Activated T-cell treated with anti-CD3 and anti-CD28 coated beads for 48 hours (primary cell): Measurements from ENCODE around the gene EIF2S2.

Experiments
- DNase-seq: peaks from one replicate; pipeline ENCODE4 v3.0.0-alpha.2; 2020; ENCODE audit warnings: low read depth

The EIF2S2 gene

DNA sequence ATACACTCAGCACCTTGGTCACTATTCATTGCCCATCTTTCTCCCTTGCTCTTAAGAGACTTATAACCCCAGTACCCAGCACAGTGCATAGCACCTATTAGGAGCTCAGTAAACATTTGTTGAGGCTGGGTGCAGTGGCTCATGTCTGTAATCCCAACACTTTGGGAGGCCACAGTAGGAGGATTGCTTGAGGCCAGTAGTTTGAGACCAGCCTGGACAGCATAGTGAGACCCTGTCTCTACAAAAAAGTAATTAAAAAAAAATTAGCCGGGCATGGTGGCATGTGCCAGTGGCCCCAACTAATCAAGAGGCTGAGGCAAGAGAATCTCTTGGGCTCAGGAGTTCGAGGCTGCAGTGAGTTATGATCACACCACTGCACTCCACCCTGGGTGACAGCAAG lies 8.2 kb upstream of the EIF2S2 start:
- DNase-seq, result no peak

- no peak for DNase-seq
Observed at GRCh38 chr20:34115232-34115631, 3.2 kb upstream of the EIF2S2 start.

- no peak for DNase-seq
Observed at GRCh38 chr20:34114809-34115208, 2.8 kb upstream of the EIF2S2 start.

DNA sequence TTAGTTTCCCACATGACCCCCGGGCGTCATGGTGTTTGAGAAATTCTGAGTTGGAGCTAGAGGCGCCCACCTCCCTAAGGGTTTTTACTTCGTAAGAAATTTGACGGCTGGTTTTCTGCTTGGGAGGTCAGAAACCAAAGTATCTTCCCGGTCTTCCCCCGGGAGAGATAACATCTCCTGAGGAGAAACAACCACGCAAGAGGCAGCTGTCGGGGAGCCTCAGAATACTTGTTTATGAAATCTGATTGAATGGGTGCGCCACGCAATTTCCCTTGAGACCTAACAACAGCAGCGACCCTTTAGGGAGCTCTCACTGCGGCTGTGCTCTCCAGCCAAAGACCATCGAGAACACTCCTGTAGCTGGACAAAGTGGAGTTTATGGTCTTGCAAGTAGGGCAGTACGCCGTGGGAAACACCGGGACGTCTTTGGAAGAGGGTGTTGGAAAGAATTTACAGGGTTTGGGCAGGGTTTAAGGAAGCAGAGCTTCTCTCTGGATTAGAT lies 608 bp upstream of the EIF2S2 start:
- no peak for DNase-seq

GRCh38 chr20:34110745-34111641 lies 1.1 kb downstream of the EIF2S2 start:
- DNase-seq, result no peak

DNA sequence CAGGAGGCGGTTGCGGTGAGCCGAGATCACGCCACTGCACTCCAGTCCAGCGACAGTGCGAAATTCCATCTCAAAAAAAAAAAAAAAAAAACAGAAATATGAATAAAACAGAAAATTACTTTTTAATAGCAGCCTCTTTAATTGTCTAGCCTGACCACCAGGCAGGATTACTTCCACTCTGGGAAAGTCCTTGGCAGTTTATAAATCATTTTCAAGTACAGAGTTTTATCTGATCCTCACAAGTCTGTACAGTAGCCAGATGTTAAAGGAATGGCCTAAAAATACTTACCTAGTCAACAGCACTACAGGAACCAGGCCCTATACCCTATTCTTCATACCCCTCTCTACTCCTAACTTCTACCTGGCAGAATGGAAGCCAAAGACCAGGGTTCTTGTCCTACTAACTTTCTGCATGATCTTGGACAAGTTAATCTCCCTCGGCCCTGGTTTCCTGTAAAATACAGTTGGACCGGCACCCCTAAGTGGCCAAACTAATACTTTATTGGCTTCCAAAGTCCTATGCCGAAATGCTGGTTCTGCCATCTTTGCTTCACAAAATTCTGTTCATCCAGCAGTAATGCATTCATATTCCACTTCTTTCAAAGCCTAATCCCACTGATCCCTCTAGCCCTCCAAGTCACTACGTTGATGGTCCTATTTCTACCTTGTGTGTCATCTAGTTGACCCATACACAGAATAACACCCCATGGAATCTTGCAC lies 1.9 kb downstream of the EIF2S2 start:
- no peak for DNase-seq

GRCh38 chr20:34109442-34109841 lies 2.6 kb downstream of the EIF2S2 start:
- DNase-seq, result no peak

DNA sequence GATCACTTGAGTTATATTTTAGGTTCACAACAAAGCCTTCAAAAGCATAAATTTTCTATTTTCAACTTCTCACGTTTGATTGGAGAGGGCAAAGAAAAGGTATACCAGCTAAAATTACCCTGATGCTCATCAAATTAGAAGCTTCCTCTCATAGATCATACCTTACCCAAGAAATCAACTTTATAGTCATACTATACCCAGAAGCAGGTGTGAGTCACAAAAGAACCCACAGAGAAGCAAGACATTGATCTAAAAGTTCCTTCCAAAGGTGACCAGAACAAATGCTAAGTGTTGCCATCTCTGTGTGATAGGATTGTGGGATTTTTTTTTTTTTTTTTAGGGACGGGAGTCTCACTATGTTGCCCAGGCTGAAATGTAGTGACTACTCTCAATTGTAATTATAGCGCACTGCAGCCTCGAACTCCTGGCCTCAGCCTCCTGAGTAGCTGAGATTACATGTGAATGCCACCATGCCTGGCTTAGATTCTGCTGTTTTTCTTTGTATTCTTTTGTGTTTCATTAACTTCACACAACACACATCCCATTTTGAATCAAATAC lies 3.3 kb downstream of the EIF2S2 start:
- DNase-seq, result no peak

DNA sequence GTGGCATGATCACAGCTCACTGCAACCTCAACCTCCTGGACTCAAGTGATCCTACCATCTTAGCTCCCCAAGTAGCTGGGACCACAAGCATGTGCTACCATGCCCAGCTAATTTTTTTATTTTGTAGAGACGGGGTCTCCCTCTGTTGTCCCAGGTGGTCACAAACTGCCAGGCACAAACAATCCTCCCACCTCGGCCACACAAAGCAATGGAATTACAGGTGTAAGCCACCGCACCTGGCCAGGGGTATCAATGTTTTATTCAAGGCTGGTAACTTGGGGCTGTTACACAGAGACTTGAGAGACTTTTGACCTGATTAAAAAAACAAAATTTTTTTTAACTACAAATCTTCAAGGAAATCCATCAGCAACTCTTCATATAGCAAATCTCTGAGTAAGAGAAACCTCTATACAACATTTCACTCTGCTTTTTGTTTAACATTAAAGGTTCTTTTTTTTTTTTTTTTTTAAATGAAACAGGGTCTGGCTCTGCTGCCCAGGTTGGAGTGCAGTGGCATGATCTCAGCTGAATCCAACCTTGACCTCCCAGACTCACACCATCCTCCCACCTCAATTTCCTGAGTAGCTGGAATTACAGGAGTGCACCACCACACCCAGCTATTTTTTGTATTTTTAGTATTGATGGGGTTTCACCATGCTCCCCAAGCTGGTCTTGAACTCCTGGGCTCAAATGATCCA lies 5.9 kb downstream of the EIF2S2 start:
- DNase-seq, result no peak

GRCh38 chr20:34104059-34104458 lies 8.0 kb downstream of the EIF2S2 start:
- DNase-seq, result no peak

GRCh38 chr20:34102342-34102741 lies 9.7 kb downstream of the EIF2S2 start:
- no peak for DNase-seq

DNA sequence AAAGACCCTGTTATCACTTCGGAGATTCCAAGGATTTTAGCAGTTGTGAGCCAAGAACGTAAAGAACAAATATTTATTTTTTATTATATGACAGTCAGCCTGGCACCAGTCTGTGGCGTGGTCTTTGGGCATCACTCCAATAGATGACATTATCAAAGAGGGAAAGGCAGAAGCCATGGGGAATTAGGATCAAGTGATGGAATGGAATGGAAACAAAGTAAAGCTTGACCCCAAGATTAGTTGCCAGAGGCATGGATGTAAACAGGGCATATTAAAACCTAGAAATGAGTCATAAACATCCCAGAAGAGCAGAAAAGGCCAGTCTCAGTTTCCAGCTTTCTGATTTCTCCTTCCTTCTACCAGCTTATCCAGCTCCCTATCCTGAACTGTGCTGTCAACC lies 11.5 kb downstream of the EIF2S2 start:
- DNase-seq, result no peak

DNA sequence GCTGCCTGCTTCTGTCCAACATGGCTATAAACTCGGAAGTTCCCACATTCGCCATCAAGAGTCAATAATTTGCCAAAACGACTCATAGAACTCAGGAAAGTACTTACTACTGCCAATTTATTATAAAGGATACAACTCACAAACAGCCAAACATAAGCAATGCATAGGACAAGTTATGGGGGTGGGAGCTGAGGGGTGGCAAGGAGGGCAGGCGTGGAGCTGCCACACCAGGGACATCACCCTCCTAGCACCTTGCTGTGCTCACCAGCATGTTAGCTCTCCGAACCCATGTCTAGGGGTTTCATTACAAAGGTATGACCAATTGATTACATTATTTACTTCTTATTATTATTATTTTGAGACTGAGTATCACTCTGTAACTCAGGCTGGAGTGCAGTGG lies 12.4 kb downstream of the EIF2S2 start:
- DNase-seq, result no peak

DNA sequence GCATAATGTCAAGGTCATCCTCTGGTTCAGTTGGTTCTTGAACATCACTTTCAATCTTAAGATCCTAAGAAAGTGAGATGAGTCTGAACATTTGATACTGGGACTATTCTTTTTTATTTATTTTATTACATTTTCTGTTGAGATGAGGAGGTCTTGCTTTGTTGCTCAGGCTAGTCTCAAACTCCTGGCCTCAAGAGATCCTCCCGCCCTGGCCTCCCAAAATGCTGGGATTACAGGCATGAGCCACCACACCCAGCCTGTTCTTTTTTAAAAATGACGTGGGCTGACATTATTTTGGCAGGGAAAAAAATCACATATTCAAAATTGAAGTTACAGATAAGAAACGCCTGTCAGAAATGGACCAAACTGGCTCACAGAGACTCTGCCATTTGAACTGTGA lies 13.5 kb downstream of the EIF2S2 start:
- no peak for DNase-seq

DNA sequence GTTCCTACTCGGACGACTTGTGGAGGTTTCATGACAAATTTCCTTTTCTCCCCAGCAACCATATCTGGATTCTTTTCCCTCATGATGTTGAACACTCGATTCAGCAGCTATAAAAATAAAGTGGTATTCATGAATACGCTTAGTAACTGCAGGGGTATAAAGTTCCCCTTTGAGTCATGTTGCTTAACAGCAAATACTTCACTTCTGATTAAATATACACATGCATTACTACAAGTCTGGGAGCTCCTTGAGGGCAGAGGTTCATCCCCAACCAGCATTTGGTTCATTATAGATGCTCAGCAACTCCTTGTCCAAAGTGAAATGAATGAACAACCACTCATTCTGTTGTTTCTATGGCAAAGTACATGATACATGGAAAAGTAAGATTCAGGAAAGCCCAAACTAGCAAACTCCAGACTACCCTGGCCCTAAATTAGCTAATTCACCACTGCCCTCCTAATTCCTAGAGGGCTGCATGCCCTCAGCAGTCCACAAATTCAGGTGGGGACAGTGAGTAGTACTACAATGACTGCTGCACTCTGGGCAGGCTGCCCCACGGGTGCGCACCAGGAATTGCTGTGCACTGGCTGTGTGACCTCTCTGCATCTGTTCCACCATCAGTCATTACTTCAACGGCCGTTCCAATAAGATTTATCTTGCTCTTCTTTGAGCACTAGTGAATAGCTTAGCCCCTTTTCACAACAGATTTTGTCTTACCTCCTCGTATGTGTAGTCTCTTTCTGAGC lies 15.2 kb downstream of the EIF2S2 start:
- DNase-seq, result no peak

DNA sequence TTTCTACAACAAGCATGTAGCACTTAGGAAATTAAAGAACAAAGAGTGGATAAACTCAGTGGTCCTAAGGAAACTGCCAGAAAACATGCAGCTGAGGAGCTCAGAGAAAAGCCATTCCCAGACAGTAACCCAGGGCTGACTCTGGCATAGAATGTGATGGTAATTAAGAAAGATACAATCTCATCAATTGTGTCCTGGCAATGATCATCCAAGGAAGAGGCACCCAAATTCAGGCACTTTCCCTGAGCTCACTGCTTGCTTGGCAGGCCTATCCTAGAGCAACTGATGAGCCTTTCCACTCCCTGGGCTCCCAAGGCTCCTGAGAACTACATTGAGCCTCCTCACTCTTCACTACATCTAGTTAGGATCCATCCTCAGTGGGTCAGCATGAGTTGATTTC lies 16.2 kb downstream of the EIF2S2 start:
- no peak for DNase-seq

DNA sequence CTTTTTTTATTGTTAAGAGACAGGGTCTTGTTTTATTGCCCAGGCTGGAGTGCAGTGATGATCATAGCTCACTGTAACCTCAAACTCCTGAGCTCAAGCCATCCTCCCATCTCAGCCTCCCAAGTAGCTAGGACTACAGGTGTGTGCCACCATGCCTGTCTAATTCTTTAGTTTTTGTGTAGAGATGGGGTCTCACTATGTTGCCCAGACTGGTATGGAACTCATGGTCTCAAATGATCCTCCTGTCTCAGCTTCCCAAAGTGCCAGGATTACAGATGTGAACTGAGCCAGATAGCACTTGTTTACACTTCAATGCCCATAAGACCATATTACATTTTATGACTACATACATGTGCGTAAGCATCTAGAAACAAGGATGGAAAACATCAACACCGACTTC lies 18.1 kb downstream of the EIF2S2 start:
- DNase-seq, result no peak

- no peak for DNase-seq
Observed at GRCh38 chr20:34091637-34092200, 20.3 kb downstream of the EIF2S2 start.

- no peak for DNase-seq
Observed at GRCh38 chr20:34090645-34091044, 21.4 kb downstream of the EIF2S2 start.

DNA sequence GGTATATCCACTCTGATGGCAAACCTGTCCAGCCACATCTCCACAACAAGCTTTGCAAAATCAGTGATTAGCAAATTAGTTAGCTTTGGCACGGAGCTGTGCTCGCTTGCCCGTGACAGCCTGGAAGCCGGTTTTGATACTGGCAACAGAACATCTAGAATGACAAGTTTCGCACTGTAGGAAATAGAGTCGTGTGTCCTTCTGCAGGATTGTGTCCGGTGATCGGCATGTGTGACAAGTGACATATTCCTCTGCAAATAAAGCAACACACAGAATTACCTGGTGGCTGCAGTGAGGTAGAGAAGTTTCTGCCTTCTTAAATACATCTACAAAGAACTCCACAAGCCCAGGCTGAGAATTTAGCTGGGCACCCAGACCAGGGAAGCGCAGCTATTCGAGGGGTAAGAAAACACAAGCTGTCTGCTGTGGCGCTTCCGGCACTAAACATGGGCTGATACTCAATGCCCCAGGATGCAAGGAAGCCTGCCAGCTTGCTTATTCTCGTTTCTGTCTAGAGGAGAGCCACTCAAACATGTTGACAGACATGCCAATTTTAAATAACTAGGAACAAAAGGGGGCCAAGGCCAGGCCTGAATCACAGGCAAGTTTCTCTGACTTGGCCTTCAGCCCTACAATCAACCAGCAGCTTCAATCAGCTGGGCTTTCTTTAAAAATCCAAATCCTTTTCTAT lies 22.2 kb downstream of the EIF2S2 start:
- DNase-seq, result no peak

GRCh38 chr20:34089175-34089479 lies 22.9 kb downstream of the EIF2S2 start:
- DNase-seq, result no peak
